ENCODE data around the gene KIZ.

The KIZ gene

GRCh38 chr20:21149344-21149743 lies 23.5 kb downstream of the KIZ start:
- no peak for TF ChIP-seq CTCF (conservative IDR thresholded peaks at IDR 0.05; ENCODE audit: low read depth, low read length)
- no peak for DNase-seq (ENCODE audit: low read depth)

GRCh38 chr20:21151791-21152190 lies 25.9 kb downstream of the KIZ start:
- no peak for TF ChIP-seq CTCF (conservative IDR thresholded peaks at IDR 0.05; ENCODE audit: low read depth, low read length)
- H3K4me3 ChIP-seq (ENCODE audit: low read length), result no peak overlapping the region
- DNase-seq (ENCODE audit: low read depth), result no peak

More at GRCh38 chr20:21149344-21149743, 23.5 kb downstream of the KIZ start:
- H3K4me3 ChIP-seq (ENCODE audit: low read length), result no peak overlapping the region

GRCh38 chr20:21154692-21155091 lies 28.8 kb downstream of the KIZ start:
- H3K4me3 ChIP-seq (ENCODE audit: low read length), result no peak overlapping the region
- DNase-seq (ENCODE audit: low read depth), result no peak
- no peak for TF ChIP-seq CTCF (conservative IDR thresholded peaks at IDR 0.05; ENCODE audit: low read depth, low read length)

GRCh38 chr20:21155268-21155667 lies 29.4 kb downstream of the KIZ start:
- DNase-seq (ENCODE audit: low read depth), result no peak
- no peak overlapping the region for H3K4me3 ChIP-seq (ENCODE audit: low read length)
- TF ChIP-seq CTCF (conservative IDR thresholded peaks at IDR 0.05; ENCODE audit: low read depth, low read length), result no peak

GRCh38 chr20:21156266-21156665 lies 30.4 kb downstream of the KIZ start:
- peak; percentile 55 for DNase-seq (ENCODE audit: low read depth)
- H3K4me3 ChIP-seq (ENCODE audit: low read length), result no peak overlapping the region
- no peak for TF ChIP-seq CTCF (conservative IDR thresholded peaks at IDR 0.05; ENCODE audit: low read depth, low read length)

- no peak for TF ChIP-seq CTCF (conservative IDR thresholded peaks at IDR 0.05; ENCODE audit: low read depth, low read length)
These were observed 31.1 kb downstream of the KIZ start for GRCh38 chr20:21157006-21157405.

GRCh38 chr20:21159658-21160380 lies 33.9 kb downstream of the KIZ start:
- no peak for DNase-seq (ENCODE audit: low read depth)
- H3K4me3 ChIP-seq (ENCODE audit: low read length), result no peak overlapping the region
- TF ChIP-seq CTCF (conservative IDR thresholded peaks at IDR 0.05; ENCODE audit: low read depth, low read length), result no peak

More at GRCh38 chr20:21157006-21157405, 31.1 kb downstream of the KIZ start:
- DNase-seq (ENCODE audit: low read depth), result no peak
- no peak overlapping the region for H3K4me3 ChIP-seq (ENCODE audit: low read length)

All from retinal pigment epithelial cell (primary cell).